HuH-7 (cell line): ENCODE data around the gene KRT34.
"Not testable (repeated sequence)": the region's sequence is repeated elsewhere in the genome, so short reads cannot be mapped to it uniquely, and the experiment has no call there.

Experiments
- DNase-seq: peaks from one replicate; pipeline ENCODE4 v3.0.0; 2011; ENCODE audit warnings: low spot score

The KRT34 gene

GRCh38 chr17:41366070-41366469 is 16.0 kb downstream of the KRT34 start:
- no peak for DNase-seq

GRCh38 chr17:41363881-41364280 is 18.2 kb downstream of the KRT34 start:
- no peak for DNase-seq

DNA sequence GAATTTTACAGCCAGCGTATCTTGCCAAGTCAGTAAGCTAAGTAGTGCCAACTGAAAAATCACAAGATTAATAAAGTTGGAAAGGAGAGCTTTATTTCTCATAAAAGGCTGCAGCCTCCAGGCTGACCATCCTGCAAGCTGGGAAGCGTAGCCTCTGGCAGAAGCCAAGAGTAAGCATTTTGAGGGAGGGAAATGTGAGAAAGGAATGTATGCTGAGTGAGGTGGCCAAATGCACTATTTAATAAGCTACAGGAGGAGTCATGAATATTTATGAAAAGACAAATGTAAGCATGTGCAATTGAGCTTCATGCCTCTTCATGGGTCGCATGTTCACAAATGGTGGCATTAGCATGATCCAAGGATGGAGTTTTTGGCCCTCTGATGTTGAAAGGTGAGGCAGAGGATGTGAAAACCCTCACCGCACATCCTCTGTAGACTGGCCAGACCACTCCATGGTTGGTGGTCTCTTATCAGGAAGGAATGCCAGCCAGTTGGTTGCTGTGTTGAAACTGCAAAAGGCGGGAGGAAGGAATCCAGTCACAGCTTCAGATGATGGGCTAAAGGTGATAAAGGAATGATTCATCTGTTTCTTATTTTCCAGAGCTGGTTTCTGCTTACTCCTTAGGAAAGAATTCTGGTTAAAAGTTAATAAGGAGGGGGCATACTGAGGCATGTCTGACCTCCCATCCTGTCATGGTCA is 21.7 kb downstream of the KRT34 start:
- no peak for DNase-seq

- DNase-seq: no peak
Measured at GRCh38 chr17:41354536-41354935, 27.6 kb downstream of the KRT34 start.

DNA sequence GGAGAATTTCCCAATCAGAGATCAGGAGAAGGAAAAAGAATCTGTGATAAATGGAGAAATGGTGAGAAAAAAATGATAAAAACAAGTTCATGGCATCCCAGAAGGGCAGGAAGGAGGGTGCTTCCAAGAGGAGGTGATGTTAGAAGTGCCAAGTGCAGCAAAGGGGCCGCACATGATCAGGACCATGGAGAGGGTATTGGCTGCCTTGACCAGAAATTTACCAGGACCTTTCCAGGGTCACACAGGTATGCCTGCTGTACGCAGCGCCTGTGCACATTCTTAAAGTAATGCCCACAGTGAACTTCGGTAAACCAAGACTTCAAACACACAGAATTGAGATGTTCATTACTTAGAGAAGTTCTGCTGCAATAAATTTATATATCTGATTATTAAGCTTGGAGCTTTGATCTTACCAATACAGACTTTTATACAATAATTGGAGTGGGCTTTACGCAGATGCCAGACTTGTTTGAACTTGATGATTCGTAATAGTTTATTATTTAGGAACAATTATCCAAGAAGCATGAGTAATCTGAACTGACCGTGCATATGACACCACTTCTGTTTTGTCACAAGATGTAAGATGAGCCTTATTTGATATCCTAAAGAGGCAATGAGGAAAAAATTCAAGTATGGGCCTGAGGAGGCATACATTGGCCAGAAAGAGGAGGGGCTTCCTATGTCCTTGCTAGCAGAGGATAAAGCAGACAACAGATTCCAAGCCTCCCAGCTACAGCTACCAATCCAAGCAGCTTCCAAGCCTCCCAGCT is 29.3 kb downstream of the KRT34 start:
- DNase-seq: no peak

DNA sequence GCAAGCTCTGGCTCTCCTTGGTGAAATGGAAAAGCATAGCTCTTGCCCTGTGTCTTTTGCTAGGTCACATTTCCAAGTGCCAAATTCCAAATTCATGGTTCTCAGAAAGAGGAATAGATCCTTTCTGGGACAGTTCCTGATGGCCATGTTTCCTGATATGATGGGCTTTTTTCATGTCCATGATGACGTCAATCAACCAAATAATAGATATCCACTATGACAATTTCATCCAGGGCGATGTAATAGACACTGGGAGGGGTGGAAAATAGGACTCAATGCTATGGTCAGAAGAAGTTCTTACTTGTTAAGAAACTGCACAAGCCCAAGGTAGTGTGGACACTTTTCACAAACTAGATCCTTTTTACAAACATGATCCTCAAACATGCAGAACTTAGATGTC is 30.9 kb downstream of the KRT34 start:
- no peak for DNase-seq

DNA sequence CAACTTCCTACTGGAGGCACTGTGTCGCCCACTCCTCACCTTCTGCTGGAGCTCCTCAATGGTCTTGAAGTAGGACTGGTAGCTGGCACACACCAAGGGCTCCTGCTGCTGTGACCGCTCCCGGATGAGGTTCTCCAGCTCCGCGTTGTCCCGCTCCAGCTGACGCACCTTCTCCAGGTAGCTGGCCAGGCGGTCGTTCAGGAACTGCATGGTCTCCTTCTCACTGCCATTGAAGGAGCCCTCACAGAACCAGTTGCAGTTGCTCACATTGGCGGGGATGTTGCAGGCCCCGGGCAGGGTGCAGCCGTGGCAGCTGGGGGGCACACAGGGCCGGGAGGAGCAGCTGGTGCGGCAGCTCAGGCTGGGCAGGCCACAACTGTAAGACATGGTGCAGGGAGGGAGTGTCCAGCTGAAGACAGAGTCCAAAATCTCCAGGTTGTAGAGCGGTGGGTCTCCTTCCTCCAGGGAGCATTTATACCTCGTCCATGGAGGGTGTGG is 31.7 kb downstream of the KRT34 start, which contains the start of gene KRT33A:
TSS of gene KRT33A (minus strand) at position 448 of the 498 bp plus-strand sequence. CDS start at position 387, 61 bp downstream.
- not testable (repeated sequence) for DNase-seq

DNA sequence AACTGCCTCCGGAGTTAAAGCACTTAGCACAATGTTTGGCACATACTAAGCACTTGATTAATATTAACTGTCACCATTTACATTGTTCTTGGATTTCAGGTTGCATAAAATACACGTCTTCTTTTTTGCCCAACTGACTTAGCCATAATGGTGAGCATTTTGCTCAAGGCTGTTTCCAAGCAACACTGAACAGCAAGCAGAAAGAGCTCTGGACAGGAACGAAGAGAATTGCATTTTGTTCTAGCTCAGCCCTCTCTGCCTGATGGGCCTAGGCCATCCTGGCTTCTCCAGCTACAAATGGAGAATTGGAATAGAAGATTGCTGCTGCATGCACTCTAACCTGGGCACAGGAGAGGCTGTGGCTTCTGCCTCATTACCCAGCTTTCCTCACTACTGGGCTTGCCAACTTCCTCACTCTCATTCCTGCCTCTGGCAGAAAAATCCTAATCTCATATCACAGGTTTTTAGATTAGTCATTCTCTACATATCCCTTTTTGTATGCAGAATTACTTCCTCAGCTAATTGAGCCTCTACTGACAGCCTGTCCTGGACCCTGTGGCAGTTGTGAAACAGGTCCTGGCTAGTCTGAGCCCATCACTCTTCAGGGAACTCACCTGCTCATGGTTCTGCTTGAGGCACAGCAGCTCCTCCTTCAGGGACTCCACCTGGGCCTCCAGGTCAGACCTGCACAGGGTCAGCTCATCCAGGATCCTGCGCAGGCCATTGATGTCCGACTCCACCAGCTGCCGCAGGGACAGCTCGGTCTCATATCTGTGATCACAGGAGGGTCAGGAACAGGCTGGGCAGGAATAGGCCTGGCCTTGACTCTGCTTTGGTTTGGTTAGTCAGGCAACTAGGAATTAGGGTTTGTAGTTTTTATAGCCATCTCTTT is 34.0 kb downstream of the KRT34 start:
- DNase-seq: no peak

GRCh38 chr17:41346421-41346820 is 35.7 kb downstream of the KRT34 start:
- DNase-seq: not testable (repeated sequence)

DNA sequence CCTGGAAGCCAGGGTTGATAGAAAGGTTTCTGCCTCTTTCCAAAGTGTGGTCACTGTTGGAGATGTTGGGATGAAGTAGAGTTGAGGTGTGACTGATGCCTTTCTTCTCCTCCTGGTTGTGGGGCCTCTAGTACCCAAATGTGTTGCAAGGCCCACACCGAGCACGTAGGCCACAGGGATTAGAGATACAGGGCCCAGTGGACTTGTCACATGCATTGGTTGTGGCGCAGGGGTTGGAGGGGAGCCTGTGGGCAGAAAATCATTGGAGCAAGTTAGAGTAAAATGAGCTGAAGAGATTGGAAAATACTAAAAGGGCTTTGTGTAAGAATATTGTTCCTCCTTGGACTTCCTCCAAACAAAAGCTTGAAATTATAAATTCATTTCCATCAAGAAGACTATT is 36.1 kb downstream of the KRT34 start:
- DNase-seq: no peak

DNA sequence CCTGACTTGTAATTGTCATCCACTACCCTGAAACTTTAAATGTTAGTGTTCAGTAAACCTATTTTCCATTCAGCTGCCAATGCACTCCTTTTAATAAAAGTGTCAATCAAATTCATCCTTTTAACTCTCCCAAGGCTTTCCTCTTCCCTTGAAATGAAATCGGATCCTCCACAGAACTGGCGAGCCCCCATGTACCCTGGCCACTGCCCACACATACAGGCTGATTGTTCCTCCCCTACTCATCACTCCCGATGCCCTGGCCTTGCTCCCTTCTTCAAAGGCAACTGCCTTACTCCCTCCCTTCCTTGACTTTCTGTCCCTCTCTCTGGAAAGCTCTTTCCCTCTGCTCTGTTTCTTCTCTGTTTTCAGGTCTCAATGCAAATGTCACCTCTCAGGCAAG is 39.1 kb downstream of the KRT34 start:
- no peak for DNase-seq

GRCh38 chr17:41340934-41341861 is 40.9 kb downstream of the KRT34 start:
- no peak for DNase-seq

DNA sequence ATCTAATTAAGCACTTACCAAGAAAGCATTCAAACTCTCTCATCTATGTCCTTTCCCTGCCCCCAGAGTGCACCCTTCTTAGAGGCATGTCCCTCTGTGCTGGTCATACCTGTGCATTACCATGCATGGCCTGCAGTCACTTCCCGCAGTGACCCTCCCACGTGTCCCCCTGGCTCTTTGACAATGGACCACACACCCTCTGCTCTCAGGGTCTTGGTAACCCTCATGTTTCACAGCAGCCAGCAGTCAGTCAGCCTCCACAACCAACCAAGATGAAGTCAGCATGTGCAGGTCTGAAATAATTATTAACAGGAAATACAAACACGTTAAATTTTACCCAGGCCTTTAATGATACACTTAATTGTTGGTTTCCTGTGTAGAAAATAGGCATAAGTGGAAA is 41.6 kb downstream of the KRT34 start:
- DNase-seq: no peak

GRCh38 chr17:41339571-41340172 is 42.4 kb downstream of the KRT34 start:
- DNase-seq: no peak

DNA sequence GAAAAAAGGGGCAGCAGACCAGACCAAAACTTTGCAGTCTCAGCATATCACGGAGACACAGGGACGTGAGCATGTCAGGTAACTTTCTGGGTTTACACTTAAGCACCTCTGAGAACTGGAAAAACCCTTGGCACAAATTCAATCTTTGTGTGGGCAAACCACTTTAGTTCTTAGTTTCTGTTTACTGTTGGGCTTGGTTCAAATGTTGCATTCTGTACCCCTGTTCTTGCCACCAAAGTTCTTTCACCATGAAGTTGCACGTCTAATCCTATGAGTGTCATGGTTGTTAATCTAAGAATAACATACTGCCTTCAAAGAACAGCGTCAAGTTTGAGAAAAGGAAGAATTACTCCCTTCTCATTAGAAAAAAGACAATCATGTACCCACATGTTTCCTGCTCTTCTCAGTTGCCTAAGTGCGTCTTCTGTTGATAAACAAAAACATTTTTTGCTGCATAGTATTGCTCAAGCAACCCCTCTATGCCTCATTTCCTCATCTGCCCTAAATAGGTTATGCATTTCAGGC is 43.1 kb downstream of the KRT34 start:
- no peak for DNase-seq

GRCh38 chr17:41335747-41336146 is 46.4 kb downstream of the KRT34 start:
- no peak for DNase-seq

DNA sequence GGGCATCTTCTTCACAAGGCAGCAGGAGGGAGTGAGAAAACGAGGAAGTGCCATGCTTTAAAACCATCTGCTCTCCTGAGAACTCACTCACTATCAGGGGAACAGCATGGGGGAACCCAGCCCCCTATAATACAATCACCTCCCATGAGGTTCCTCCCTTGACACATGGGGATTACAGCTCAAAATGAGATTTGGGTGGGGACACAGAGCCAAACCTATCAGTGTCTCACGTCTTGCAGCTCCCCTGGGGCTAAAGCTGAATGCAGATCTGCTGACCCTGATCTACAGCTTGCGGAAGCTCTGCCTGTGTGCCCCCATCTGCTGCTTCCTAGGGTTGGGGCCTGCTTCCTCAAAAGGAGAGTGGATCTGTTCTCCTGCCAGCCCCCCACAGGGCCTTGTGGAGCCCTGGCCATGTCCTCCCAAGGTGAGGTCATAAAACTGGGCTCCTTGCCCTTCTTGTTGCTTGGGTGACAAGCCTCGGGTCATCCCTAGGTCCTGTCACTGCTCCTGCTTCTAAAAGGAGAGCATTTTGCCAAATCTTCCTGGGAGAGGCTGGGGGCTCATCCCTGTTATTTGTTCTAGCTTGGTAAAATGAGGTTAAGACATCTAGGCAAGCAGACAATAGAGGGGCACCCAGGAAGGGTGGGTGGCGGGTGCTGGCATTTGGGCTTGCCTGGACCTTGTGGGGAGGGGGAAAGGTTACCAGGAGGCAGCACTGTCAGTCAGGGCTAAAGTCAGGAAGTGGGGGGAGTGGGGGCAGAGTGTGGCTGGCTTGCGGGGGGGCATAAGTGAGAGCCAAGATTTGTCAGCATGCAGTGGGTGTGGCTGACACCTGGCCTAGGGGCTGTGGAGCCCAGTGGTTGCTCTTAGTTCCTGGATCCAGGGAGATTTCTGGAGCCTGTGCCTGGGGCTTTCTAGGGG is 47.5 kb downstream of the KRT34 start:
- no peak for DNase-seq

GRCh38 chr17:41333836-41334235 is 48.3 kb downstream of the KRT34 start:
- DNase-seq: no peak

- DNase-seq: no peak
Measured at GRCh38 chr17:41333098-41333497, 49.0 kb downstream of the KRT34 start.
